K562 (cell line): ENCODE data around the gene ERC2. TPM values are rescaled to one million over a fixed set of nuclear protein-coding genes. Genes with fewer than 3 reads are reported as not detected.

Source experiments
- ATAC-seq: fragments of 200-7000 bp; cut with Tn5 transposase; 3 replicates; pipeline ENCODE4 v1.9.1; 2020; ENCODE audit warnings: moderate library complexity
- BruUV-seq: library from RNA; stranded (reverse); fragments of 400-500 nt; replicated peaks from 2 replicates; lab custom pipeline; 2021; lab: Mats Ljungman, UMichigan
- CTCF ChIA-PET: fragments of 300-600 bp; formaldehyde crosslinking; extraction: SDS; loops from one replicate; lab custom pipeline; 2021; ENCODE audit warnings: low intra/inter-chr PET ratio; lab: Yijun Ruan, JAX
- POLR2A ChIA-PET: fragments of 300-600, 350-650 bp; sonication (Branson Sonifier 250); formaldehyde crosslinking; extraction: SDS; loops from one replicate; lab custom pipeline; 2021; ENCODE audit warnings: antibody characterized with exemption, inconsistent platforms; lab: Yijun Ruan, JAX
- DNase-seq, 4 experiments: peaks; one replicate each; pipeline versions ENCODE4 v3.0.0 to v3.0.0-alpha.2; 2011 to 2018; ENCODE audit warnings: low spot score in 3 of 4, mixed read lengths in 3 of 4; ENCODE audit errors: extremely low read depth in 1 of 4
- FAIRE-seq: peaks from 2 replicates; lab custom pipeline; 2011; peaks lifted over from hg19 to GRCh38; lab: Jason Lieb, UNC
- H2AFZ ChIP-seq: 2 replicates; pipeline ENCODE4 v1.6.0; 2011; ENCODE audit warnings: low read depth, low read length, control low read depth, inconsistent platforms
- H3K27ac ChIP-seq: fragments of 200-600 bp; 3 replicates; pipeline ENCODE4 v1.8.0; 2011; ENCODE audit warnings: low read depth, mild to moderate bottlenecking, control low read depth, inconsistent platforms, low read length, moderate library complexity, mixed read lengths; ENCODE audit errors: extremely low read depth
- H3K27me3 ChIP-seq, 2 experiments: fragments of 300-600 bp in 1 of 2; 2 replicates in 1 of 2; 3 replicates in 1 of 2; pipeline versions ENCODE4 v1.6.0 to v1.8.0; 2011; ENCODE audit warnings: inconsistent platforms in 2 of 2, low read length in 2 of 2, mild to moderate bottlenecking in 1 of 2, mixed read lengths in 1 of 2, moderate library complexity in 1 of 2; ENCODE audit not compliant: control insufficient read depth in 2 of 2, insufficient read depth in 2 of 2
- H3K36me3 ChIP-seq: fragments of 300-600 bp; 3 replicates; pipeline ENCODE4 v1.8.0; 2011; ENCODE audit warnings: mild to moderate bottlenecking, low read length, inconsistent platforms; ENCODE audit not compliant: control insufficient read depth, insufficient read depth
- H3K4me1 ChIP-seq, 2 experiments: fragments of 200-600 bp in 1 of 2; replicated peaks in 1 of 2; 2 replicates in 1 of 2; 3 replicates in 1 of 2; pipeline versions ENCODE4 v1.5.1 to v1.8.0; 2011; ENCODE audit warnings: inconsistent platforms in 2 of 2, low read length in 2 of 2, mild to moderate bottlenecking in 1 of 2, mixed read lengths in 1 of 2, moderate library complexity in 1 of 2; ENCODE audit not compliant: control insufficient read depth in 2 of 2, insufficient read depth in 2 of 2
- H3K4me2 ChIP-seq: 2 replicates; pipeline ENCODE4 v1.6.1; 2011; ENCODE audit warnings: low read length, control low read depth, inconsistent platforms, mixed read lengths; ENCODE audit not compliant: insufficient read depth
- H3K4me3 ChIP-seq: fragments of 200-600 bp; sonication (generic), shearing (Covaris generic); 2 replicates; pipeline ENCODE4 v1.5.1; 2016; ENCODE audit warnings: control low read depth, inconsistent platforms
- H3K79me2 ChIP-seq: fragments of 200-600 bp; 3 replicates; pipeline ENCODE4 v1.8.0; 2011; ENCODE audit warnings: low read length, inconsistent platforms; ENCODE audit not compliant: control insufficient read depth, insufficient read depth
- H3K9ac ChIP-seq, 2 experiments: 2 replicates each; pipeline versions ENCODE4 v1.6.0 to v1.6.1; 2011; ENCODE audit warnings: low read depth in 2 of 2, low read length in 2 of 2, control low read depth in 1 of 2, inconsistent platforms in 1 of 2, mild to moderate bottlenecking in 1 of 2, mixed read lengths in 1 of 2; ENCODE audit not compliant: insufficient read depth in 1 of 2
- H3K9me1 ChIP-seq: one replicate; pipeline ENCODE4 v1.6.0; 2011; ENCODE audit warnings: inconsistent platforms, mild to moderate bottlenecking, low read length, moderate library complexity; ENCODE audit not compliant: control insufficient read depth, insufficient read depth
- H3K9me3 ChIP-seq: replicated peaks from 2 replicates; pipeline ENCODE4 v1.5.1; 2011; ENCODE audit warnings: low read depth, low read length, inconsistent platforms; ENCODE audit not compliant: control insufficient read depth, insufficient read depth
- H4K20me1 ChIP-seq: replicated peaks from 2 replicates; pipeline ENCODE4 v1.6.1; 2011; ENCODE audit warnings: low read length, inconsistent platforms, mixed read lengths; ENCODE audit not compliant: control insufficient read depth, insufficient read depth
- CBFA2T3 ChIP-seq: fragments of 450-650 bp; IDR thresholded peaks from 2 replicates; pipeline ENCODE4 v1.6.1; 2017
- CEBPG ChIP-seq, 3 experiments: fragments of 200-800 bp in 1 of 3; sonication (Bioruptor generic) in 1 of 3; sonication (generic) in 1 of 3; formaldehyde crosslinking in 1 of 3; IDR thresholded peaks in 2 of 3; conservative IDR thresholded peaks in 1 of 3; 2 replicates each; pipeline versions ENCODE4 v1.6.1 to v1.8.0; 2016 to 2022; ENCODE audit warnings: missing compliant biosample characterization in 2 of 3, missing genetic modification characterization in 2 of 3, mild to moderate bottlenecking in 1 of 3, missing genetic modification reagents in 1 of 3
- CREB1 ChIP-seq, 2 experiments: sonication (generic) in 1 of 2; formaldehyde crosslinking in 1 of 2; IDR thresholded peaks; 2 replicates each; pipeline versions ENCODE4 v1.6.1 to v1.8.0; 2012 to 2022; ENCODE audit warnings: inconsistent platforms in 1 of 2, mild to moderate bottlenecking in 1 of 2, missing genetic modification reagents in 1 of 2, moderate library complexity in 1 of 2
- EWSR1 ChIP-seq: fragments of 450-650 bp; IDR thresholded peaks from 2 replicates; pipeline ENCODE4 v1.6.1; 2018; ENCODE audit warnings: borderline replicate concordance, mild to moderate bottlenecking, low read depth, moderate library complexity; ENCODE audit not compliant: partially characterized antibody
- HNRNPK ChIP-seq: fragments of 200-400 bp; formaldehyde crosslinking; IDR thresholded peaks from one replicate; pipeline ENCODE4 v1.6.1; 2018; ENCODE audit warnings: mild to moderate bottlenecking, low read depth, low read length; ENCODE audit not compliant: poor library complexity, severe bottlenecking
- KDM4B ChIP-seq, 2 experiments: fragments of 450-650 bp in 1 of 2; sonication (generic) in 1 of 2; IDR thresholded peaks; 2 replicates each; pipeline ENCODE4 v1.6.1; 2016 to 2017; ENCODE audit warnings: borderline replicate concordance in 2 of 2, antibody characterized with exemption in 1 of 2, low read depth in 1 of 2, mild to moderate bottlenecking in 1 of 2
- MLX ChIP-seq, 2 experiments: fragments of 450-650 bp in 1 of 2; sonication (generic) in 1 of 2; formaldehyde crosslinking; conservative IDR thresholded peaks; 2 replicates each; pipeline versions ENCODE4 v1.4.0 to v1.8.1; 2020 to 2022; ENCODE audit warnings: mild to moderate bottlenecking in 1 of 2, missing genetic modification reagents in 1 of 2
- MNT ChIP-seq, 2 experiments: fragments of 450-650 bp; conservative IDR thresholded peaks; 2 replicates each; pipeline ENCODE4 v1.6.1; 2017; ENCODE audit warnings: mild to moderate bottlenecking in 2 of 2, moderate library complexity in 2 of 2
- SIX5 ChIP-seq, 2 experiments: IDR thresholded peaks; 2 replicates each; pipeline ENCODE4 v1.6.1; 2011; ENCODE audit warnings: low read length in 2 of 2, borderline replicate concordance in 1 of 2, low read depth in 1 of 2, mild to moderate bottlenecking in 1 of 2, moderate library complexity in 1 of 2; ENCODE audit not compliant: insufficient read depth in 1 of 2
- SMAD2 ChIP-seq: fragments of 150-350 bp; IDR thresholded peaks from 2 replicates; pipeline ENCODE4 v1.6.1; 2014; ENCODE audit warnings: low read depth, mild to moderate bottlenecking, low read length
- ZNF12 ChIP-seq: sonication (generic); formaldehyde crosslinking; IDR thresholded peaks from 2 replicates; pipeline ENCODE4 v1.4.0; 2020; ENCODE audit warnings: mild to moderate bottlenecking, missing genetic modification reagents
- ZNF282 ChIP-seq: sonication (generic); formaldehyde crosslinking; IDR thresholded peaks from 2 replicates; pipeline ENCODE4 v1.8.1; 2023; ENCODE audit warnings: missing genetic modification reagents
- ZNF668 ChIP-seq: fragments of 250-450 bp; sonication (Bioruptor Pico); IDR thresholded peaks from 2 replicates; pipeline ENCODE4 v1.8.0; 2022; ENCODE audit warnings: mild to moderate bottlenecking, inconsistent platforms
- WGBS: fragments of 100-300 bp; shearing (Covaris generic); methylation state at CpG from one replicate; pipeline ENCODE4 v1.1.6; 2016; ENCODE audit warnings: low coverage, mixed read lengths; ENCODE audit not compliant: insufficient coverage; ENCODE audit errors: missing lambda C conversion rate; 5-methylcytosine and 5-hydroxymethylcytosine counted together
- in situ Hi-C: fragments of 300-500 bp; cut with MboI; formaldehyde crosslinking; loops from 4 replicates; pipeline ENCODE4 v1.15.0; 2018; ENCODE audit warnings: inconsistent platforms, mixed read lengths
- intact Hi-C: fragments of 100-400 bp; cut with micrococcal nuclease; formaldehyde crosslinking; loops from 2 replicates; pipeline ENCODE4 v1.14.2; 2022
- polyA plus RNA-seq, 8 experiments: library from polyadenylated mRNA; depleted of rRNA in 4 of 8; stranded (reverse) in 5 of 8; unstranded in 3 of 8; fragments of >200 nt; fragmentation: Nextera tagmentation in 2 of 8; fragmentation: Illumina TruSeq in 1 of 8; extraction: Ambion mirVana in 2 of 8; extraction: Trizol in 1 of 8; gene quantifications; 2 replicates each; pipeline versions ENCODE4 v1.2.1 to v1.2.3, GENCODE V29; 2011 to 2014; ENCODE audit warnings: inconsistent platforms in 1 of 8, missing spikeins in 1 of 8
- total RNA-seq, 7 experiments: library from RNA; depleted of rRNA in 6 of 7; stranded (reverse); fragments of >200 nt in 6 of 7; fragmentation: Illumina TruSeq in 2 of 7; extraction: Trizol in 2 of 7; gene quantifications; 2 replicates each; pipeline versions ENCODE4 v1.2.1 to v1.2.3, GENCODE V29; 2011 to 2021; ENCODE audit warnings: low replicate concordance in 1 of 7

ERC2 gene
- total and polyA plus RNA-seq, 9 of the 15 experiments (the other 6 are each of a cell fraction or from before 2014, with no cell fraction given): 0.04 to 0.18 (median 0.07) TPM; not detected in 2

- ChIA-PET POLR2A (no interaction called here), CTCF (no interaction called here)
- H3K79me2 ChIP-seq: no peaks in the 10 kb centered on the region
- H3K4me3 ChIP-seq: no peak overlapping the region
- H3K27me3 ChIP-seq: no peaks in the 10 kb centered on the region
- no peak overlapping the region for H3K27ac ChIP-seq
- H3K9ac ChIP-seq: no peak overlapping the region
- DNase-seq: no peak
- no peak overlapping the region for H2AFZ ChIP-seq
- no peaks in the 10 kb centered on the region for H4K20me1 ChIP-seq
- TF ChIP-seq SIX5 (IDR thresholded peaks at IDR 0.05; ENCODE audit: borderline replicate concordance in 1 of 2, insufficient read depth in 1 of 2, low read depth in 1 of 2, low read length in 2 of 2): no peak
- TF ChIP-seq CEBPG (CRISPR knock-in tag; IDR thresholded peaks at IDR 0.05): no peak
- TF ChIP-seq CEBPG (tag; conservative IDR thresholded peaks at IDR 0.05 in 1 of 2, IDR thresholded peaks at IDR 0.05 in 1 of 2): no peak
- no peak for TF ChIP-seq CREB1 (IDR thresholded peaks at IDR 0.05)
- TF ChIP-seq CREB1 (CRISPR knock-in tag; IDR thresholded peaks at IDR 0.05): no peak
- H3K4me1 ChIP-seq: no peaks in the 10 kb centered on the region
- H3K9me1 ChIP-seq: no peaks in the 10 kb centered on the region
- H3K9me3 ChIP-seq: no peaks in the 10 kb centered on the region
- FAIRE-seq: no peak
- in situ Hi-C loops (no loop called here), intact Hi-C loops (no loop called here)
- 0% methylated on average over 1 of the region's 1 CpG for WGBS
- H3K4me2 ChIP-seq: no peak overlapping the region
- BruUV-seq: no TSS peak
- ATAC-seq: no peak
- H3K36me3 ChIP-seq: no peaks in the 10 kb centered on the region
Measured at GRCh38 chr3:56124546-56124945, 343.7 kb downstream of the ERC2 start.

- 0% methylated on average over 3 of the region's 3 CpGs for WGBS
- Histone ChIP-seq H2AFZ (no peak overlapping the region), H3K36me3 (no peaks in the 10 kb centered on the region), H3K9me1 (no peaks in the 10 kb centered on the region), H3K4me1 (no peaks in the 10 kb centered on the region), H3K79me2 (no peaks in the 10 kb centered on the region), H4K20me1 (no peaks in the 10 kb centered on the region), H3K4me2 (no peak overlapping the region), H3K9ac (no peak overlapping the region), H3K4me3 (no peak overlapping the region), H3K27me3 (no peaks in the 10 kb centered on the region), H3K27ac (no peak overlapping the region), H3K9me3 (no peaks in the 10 kb centered on the region)
- POLR2A ChIA-PET: no interaction called here
- intact Hi-C loops (no loop called here), in situ Hi-C loops (no loop called here)
- no peak for DNase-seq
- CTCF ChIA-PET: no interaction called here
- no peak for FAIRE-seq
- no peak for ATAC-seq
- TF ChIP-seq KDM4B (IDR thresholded peaks at IDR 0.05; ENCODE audit: borderline replicate concordance in 2 of 2, low read depth in 1 of 2) (no peak), SMAD2 (no peak), ZNF668 (CRISPR knock-in tag) (no peak), ZNF12 (CRISPR knock-in tag) (no peak), MLX (CRISPR knock-in tag; conservative IDR thresholded peaks at IDR 0.05) (no peak), HNRNPK (no peak), EWSR1 (no peak), CBFA2T3 (no peak), MNT (conservative IDR thresholded peaks at IDR 0.05) (no peak), ZNF282 (CRISPR knock-in tag) (no peak)
- BruUV-seq: no TSS peak
Measured at GRCh38 chr3:56123487-56123886, 344.8 kb downstream of the ERC2 start.
